ENCODE results near the gene WNT8B. TPM values are rescaled to one million over a fixed set of nuclear protein-coding genes. Genes with fewer than 3 reads are reported as not detected.
A peak's percentile ranks its signal among the peaks of the same experiment; 100 is the strongest.

The WNT8B gene
- total and polyA plus RNA-seq, 4 donors, result 0.06 to 0.44 (median 0.21) TPM

DNA sequence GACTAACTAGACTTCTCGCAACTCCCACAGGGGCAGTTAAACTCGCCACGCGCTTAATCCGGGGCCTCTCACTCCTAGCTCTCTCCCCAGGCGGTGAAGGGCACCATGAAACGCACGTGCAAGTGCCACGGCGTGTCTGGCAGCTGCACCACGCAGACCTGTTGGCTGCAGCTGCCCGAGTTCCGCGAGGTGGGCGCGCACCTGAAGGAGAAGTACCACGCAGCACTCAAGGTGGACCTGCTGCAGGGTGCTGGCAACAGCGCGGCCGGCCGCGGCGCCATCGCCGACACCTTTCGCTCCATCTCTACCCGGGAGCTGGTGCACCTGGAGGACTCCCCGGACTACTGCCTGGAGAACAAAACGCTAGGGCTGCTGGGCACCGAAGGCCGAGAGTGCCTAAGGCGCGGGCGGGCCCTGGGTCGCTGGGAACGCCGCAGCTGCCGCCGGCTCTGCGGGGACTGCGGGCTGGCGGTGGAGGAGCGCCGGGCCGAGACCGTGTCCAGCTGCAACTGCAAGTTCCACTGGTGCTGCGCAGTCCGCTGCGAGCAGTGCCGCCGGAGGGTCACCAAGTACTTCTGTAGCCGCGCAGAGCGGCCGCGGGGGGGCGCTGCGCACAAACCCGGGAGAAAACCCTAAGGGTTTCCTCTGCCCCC is 19.5 kb downstream of the WNT8B start:
- no peak overlapping the region for H3K27ac ChIP-seq (ENCODE audit: low read depth, low read length)
- no peaks in the 10 kb centered on the region for H3K9me3 ChIP-seq (ENCODE audit: control insufficient read depth, insufficient read depth, low read length)
- peaks cover 11% of the 10 kb centered on the region for H3K36me3 ChIP-seq (ENCODE audit: control insufficient read depth, insufficient read depth, low read length)
- peaks cover 22% of the 10 kb centered on the region for H3K4me1 ChIP-seq (ENCODE audit: control insufficient read depth, insufficient read depth, low read length)
- WGBS (ENCODE audit: insufficient coverage), result under 1% methylated on average over 57 of the region's 59 CpGs
- peaks cover 35% of the 10 kb centered on the region for H3K27me3 ChIP-seq (ENCODE audit: control insufficient read depth, insufficient read depth, low read length)
- peak; percentile 21 to 85 (median 52) for DNase-seq (ENCODE audit: low read depth in 4 of 6, low spot score in 6 of 6)
- H3K4me3 ChIP-seq (ENCODE audit: low read depth, low read length), result peak overlapping the region; percentile 33

DNA sequence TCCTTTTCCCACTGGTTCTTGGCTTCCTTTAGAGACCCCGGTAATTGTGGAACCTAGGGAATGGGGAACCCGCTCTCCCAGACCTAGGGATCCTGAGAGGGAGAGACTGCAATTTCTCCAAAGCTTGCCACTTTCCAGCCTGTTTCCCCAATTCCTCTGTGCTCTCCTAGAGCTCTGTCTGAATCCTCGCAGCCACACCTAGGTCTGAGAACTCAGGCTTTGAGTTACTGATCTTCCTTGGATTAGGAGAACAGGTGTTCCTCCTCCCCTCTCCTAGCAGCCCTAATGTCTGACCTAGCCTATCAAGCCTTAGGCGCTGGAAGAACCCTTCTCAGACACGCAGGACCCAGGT is 20.0 kb downstream of the WNT8B start:
- Histone ChIP-seq H3K27me3 (ENCODE audit: control insufficient read depth, insufficient read depth, low read length) (peaks cover 35% of the 10 kb centered on the region), H3K4me3 (ENCODE audit: low read depth, low read length) (no peak overlapping the region)

DNA sequence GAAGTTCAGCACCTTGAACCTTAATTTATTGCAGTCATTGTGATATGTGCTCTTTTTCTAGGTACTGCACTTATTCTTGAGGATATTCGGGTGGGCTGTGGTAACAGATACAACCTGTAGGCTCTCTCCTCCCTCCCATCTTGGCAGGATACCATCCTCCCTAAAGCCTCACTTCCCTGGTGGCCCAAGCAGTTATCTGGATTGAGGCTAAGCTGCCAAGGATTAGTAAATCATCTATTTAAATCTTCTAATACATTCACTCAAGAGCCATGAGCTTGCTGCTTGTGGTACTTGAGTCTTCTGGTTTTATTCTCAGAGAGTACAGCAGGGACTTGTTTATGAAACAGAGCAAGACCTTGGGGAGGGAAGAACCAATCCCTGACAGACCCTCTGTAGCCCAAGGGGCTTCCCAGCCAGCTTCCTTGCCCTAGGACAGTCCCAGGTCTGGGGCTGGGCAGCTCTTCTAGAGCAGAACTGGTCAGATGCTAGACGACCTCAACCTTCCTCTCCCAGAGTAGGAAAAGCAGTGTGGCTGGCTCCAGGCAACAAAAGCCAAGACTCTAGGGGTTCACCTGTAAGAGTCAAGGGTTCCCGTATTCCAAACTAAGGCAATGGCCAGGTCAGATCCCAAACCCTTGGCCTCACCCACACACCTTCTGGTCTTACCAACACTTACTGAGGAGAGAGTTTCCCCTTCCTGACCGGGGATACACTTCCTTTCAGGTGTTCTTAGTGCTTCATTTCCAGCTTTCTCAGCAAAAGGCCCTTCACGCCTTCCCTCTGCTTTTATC is 21.3 kb downstream of the WNT8B start:
- Histone ChIP-seq H3K36me3 (ENCODE audit: control insufficient read depth, insufficient read depth, low read length) (peaks cover 28% of the 10 kb centered on the region), H3K27ac (ENCODE audit: low read depth, low read length) (no peak overlapping the region), H3K4me1 (ENCODE audit: control insufficient read depth, insufficient read depth, low read length) (peaks cover 22% of the 10 kb centered on the region), H3K9me3 (ENCODE audit: control insufficient read depth, insufficient read depth, low read length) (no peaks in the 10 kb centered on the region), H3K4me3 (ENCODE audit: low read depth, low read length) (no peak overlapping the region), H3K27me3 (ENCODE audit: control insufficient read depth, insufficient read depth, low read length) (peaks cover 34% of the 10 kb centered on the region)
- DNase-seq (ENCODE audit: low read depth in 4 of 6, low spot score in 6 of 6), result no peak
- WGBS (ENCODE audit: insufficient coverage), result 85% methylated on average over 4 of the region's 5 CpGs

More for the DNA sequence above, 20.0 kb downstream of the WNT8B start:
- DNase-seq (ENCODE audit: low read depth in 4 of 6, low spot score in 6 of 6), result no peak
- WGBS (ENCODE audit: insufficient coverage), result 36% methylated on average over 5 of the region's 5 CpGs
- Histone ChIP-seq H3K27ac (ENCODE audit: low read depth, low read length) (no peak overlapping the region), H3K4me1 (ENCODE audit: control insufficient read depth, insufficient read depth, low read length) (peaks cover 22% of the 10 kb centered on the region), H3K36me3 (ENCODE audit: control insufficient read depth, insufficient read depth, low read length) (peaks cover 16% of the 10 kb centered on the region), H3K9me3 (ENCODE audit: control insufficient read depth, insufficient read depth, low read length) (no peaks in the 10 kb centered on the region)

DNA sequence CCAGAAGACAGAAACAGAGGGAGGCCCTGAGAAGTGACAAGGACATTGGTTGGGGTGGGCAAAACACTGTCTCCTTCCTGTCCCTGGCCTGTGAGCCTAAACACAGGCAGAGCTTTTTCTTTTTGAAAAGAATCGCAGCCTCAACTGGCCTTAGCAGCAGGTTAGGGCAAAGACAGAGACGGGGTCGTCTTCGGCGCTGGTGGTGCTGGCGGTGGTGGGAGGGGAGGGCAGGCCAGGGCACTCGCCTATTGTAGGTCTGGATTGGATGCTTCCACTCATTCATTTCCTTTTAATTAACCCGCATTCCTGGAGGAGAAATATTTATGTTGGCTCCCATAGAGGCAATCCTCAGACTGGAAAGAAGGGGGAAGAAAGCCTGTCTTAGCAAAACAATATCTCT is 22.6 kb downstream of the WNT8B start:
- no peak overlapping the region for H3K4me3 ChIP-seq (ENCODE audit: low read depth, low read length)
- no peaks in the 10 kb centered on the region for H3K9me3 ChIP-seq (ENCODE audit: control insufficient read depth, insufficient read depth, low read length)
- H3K4me1 ChIP-seq (ENCODE audit: control insufficient read depth, insufficient read depth, low read length), result peaks cover 22% of the 10 kb centered on the region
- peaks cover 22% of the 10 kb centered on the region for H3K27me3 ChIP-seq (ENCODE audit: control insufficient read depth, insufficient read depth, low read length)
- peaks cover 39% of the 10 kb centered on the region for H3K36me3 ChIP-seq (ENCODE audit: control insufficient read depth, insufficient read depth, low read length)
- WGBS (ENCODE audit: insufficient coverage), result no CpG with 5 or more reads among the region's 8 CpGs
- H3K27ac ChIP-seq (ENCODE audit: low read depth, low read length), result no peak overlapping the region
- peak in 1 of 6 donors; percentile 6 for DNase-seq (ENCODE audit: low read depth in 4 of 6, low spot score in 6 of 6)

DNA sequence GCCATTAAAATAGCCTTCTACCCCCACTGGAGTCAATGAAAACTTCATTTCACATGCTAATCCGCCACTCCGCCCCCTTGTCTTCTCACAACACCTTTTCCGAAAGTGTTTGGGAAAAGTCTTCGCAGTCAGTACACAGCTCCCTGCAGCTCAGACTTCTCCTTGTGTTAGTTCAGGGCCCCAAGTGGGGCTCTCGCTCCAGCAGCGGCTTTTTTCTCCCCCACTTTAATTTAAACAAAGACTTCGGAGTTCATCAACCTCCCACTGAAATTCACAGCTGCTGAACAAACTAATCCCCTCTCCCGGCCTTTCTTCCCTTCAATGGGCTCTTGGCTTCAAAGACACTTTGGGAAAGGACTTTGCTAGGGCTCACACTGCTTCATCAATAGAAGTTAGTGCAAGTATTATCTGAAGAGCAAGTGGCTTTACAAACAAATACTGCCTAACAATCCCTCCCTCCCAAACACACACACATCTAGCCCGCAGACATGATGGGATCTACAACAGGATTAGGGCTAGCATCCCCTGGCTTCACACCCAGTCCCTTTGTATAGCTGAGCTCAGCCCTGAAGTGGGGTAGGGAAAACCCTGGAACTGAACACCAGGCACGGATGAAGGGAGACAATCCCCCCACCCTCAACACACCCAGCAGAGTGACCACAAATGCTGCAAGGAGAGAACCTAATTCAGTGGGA is 23.1 kb downstream of the WNT8B start:
- WGBS (ENCODE audit: insufficient coverage), result 39% methylated on average over 8 of the region's 10 CpGs
- Histone ChIP-seq H3K4me1 (ENCODE audit: control insufficient read depth, insufficient read depth, low read length) (peaks cover 22% of the 10 kb centered on the region), H3K27me3 (ENCODE audit: control insufficient read depth, insufficient read depth, low read length) (peaks cover 16% of the 10 kb centered on the region), H3K27ac (ENCODE audit: low read depth, low read length) (no peak overlapping the region), H3K4me3 (ENCODE audit: low read depth, low read length) (no peak overlapping the region), H3K36me3 (ENCODE audit: control insufficient read depth, insufficient read depth, low read length) (peaks cover 39% of the 10 kb centered on the region), H3K9me3 (ENCODE audit: control insufficient read depth, insufficient read depth, low read length) (no peaks in the 10 kb centered on the region)
- peak in 2 of 6 donors; percentile 25 to 45 for DNase-seq (ENCODE audit: low read depth in 4 of 6, low spot score in 6 of 6)

DNA sequence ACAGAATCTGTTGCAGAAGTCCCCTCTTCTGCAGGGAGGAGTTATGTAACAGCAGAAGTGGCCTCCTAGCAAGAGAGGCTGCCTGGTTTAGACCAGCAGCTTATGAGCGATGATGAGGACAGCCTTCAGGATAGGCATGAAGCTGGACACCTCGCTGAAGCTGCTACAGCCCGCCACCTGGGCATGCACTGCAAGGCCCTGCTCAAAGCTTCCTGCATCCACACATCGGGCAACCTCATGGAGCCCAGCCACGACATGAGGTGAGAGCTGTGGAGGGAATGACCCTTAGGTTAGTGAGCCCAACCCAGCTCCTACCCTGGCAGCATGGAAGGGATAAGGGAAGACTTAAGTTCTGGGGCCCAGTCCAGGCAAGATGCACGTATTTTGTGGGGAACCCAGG is 24.7 kb downstream of the WNT8B start:
- Histone ChIP-seq H3K9me3 (ENCODE audit: control insufficient read depth, insufficient read depth, low read length) (no peaks in the 10 kb centered on the region), H3K4me3 (ENCODE audit: low read depth, low read length) (no peak overlapping the region), H3K27me3 (ENCODE audit: control insufficient read depth, insufficient read depth, low read length) (peaks cover 7% of the 10 kb centered on the region), H3K27ac (ENCODE audit: low read depth, low read length) (no peak overlapping the region), H3K36me3 (ENCODE audit: control insufficient read depth, insufficient read depth, low read length) (peaks cover 39% of the 10 kb centered on the region), H3K4me1 (ENCODE audit: control insufficient read depth, insufficient read depth, low read length) (peaks cover 10% of the 10 kb centered on the region)
- no peak for DNase-seq (ENCODE audit: low read depth in 4 of 6, low spot score in 6 of 6)
- WGBS (ENCODE audit: insufficient coverage), result 99% methylated on average over 6 of the region's 6 CpGs

DNA sequence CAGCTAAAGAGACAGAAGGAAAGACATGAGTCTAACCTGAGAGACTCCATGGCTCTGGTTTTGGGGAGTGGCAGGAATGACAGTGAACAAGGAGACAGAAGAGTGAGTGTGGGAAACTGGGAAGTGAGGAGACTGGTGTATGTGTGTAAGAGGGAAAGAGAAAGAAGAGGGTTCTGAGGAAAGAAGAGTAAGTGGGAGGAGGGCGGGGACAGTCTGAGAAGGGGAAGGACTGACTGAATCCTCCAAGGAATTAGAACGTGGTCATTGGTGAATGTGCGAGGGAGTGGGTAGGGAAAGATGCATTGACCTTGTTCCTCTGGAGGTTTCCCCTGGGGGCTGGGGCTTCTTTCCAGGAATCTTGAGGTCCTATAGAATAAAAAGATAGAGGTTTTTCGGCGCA is 26.6 kb downstream of the WNT8B start:
- peaks cover 3% of the 10 kb centered on the region for H3K4me1 ChIP-seq (ENCODE audit: control insufficient read depth, insufficient read depth, low read length)
- H3K27me3 ChIP-seq (ENCODE audit: control insufficient read depth, insufficient read depth, low read length), result no peaks in the 10 kb centered on the region
- H3K27ac ChIP-seq (ENCODE audit: low read depth, low read length), result no peak overlapping the region
- H3K9me3 ChIP-seq (ENCODE audit: control insufficient read depth, insufficient read depth, low read length), result no peaks in the 10 kb centered on the region
- 90% methylated on average over 3 of the region's 5 CpGs for WGBS (ENCODE audit: insufficient coverage)
- DNase-seq (ENCODE audit: low read depth in 4 of 6, low spot score in 6 of 6), result no peak
- peaks cover 45% of the 10 kb centered on the region for H3K36me3 ChIP-seq (ENCODE audit: control insufficient read depth, insufficient read depth, low read length)
- no peak overlapping the region for H3K4me3 ChIP-seq (ENCODE audit: low read depth, low read length)

DNA sequence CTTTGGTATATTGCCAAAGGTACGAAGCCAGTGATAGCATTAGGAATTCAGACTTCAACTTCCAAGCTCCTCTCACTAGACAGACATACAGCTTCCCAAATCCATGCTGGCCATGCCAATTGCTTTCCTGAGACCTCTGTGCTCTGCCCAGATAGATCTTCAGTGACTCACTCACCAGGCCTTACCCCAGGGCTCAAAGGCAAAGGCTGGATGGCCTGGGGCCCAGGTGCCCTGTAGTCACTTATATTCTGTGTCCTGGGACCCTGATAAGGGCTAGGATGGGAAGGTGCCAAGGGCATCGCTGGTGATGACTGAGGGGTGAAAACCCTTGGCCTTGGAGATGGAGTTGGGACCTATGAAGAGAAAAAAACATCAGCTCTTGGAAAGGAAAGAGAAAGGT is 27.7 kb downstream of the WNT8B start:
- peaks cover 41% of the 10 kb centered on the region for H3K36me3 ChIP-seq (ENCODE audit: control insufficient read depth, insufficient read depth, low read length)
- 100% methylated on average over 2 of the region's 2 CpGs for WGBS (ENCODE audit: insufficient coverage)
- no peaks in the 10 kb centered on the region for H3K9me3 ChIP-seq (ENCODE audit: control insufficient read depth, insufficient read depth, low read length)
- H3K27ac ChIP-seq (ENCODE audit: low read depth, low read length), result no peak overlapping the region
- H3K4me1 ChIP-seq (ENCODE audit: control insufficient read depth, insufficient read depth, low read length), result peaks cover 3% of the 10 kb centered on the region
- H3K4me3 ChIP-seq (ENCODE audit: low read depth, low read length), result no peak overlapping the region
- DNase-seq (ENCODE audit: low read depth in 4 of 6, low spot score in 6 of 6), result no peak
- H3K27me3 ChIP-seq (ENCODE audit: control insufficient read depth, insufficient read depth, low read length), result no peaks in the 10 kb centered on the region

DNA sequence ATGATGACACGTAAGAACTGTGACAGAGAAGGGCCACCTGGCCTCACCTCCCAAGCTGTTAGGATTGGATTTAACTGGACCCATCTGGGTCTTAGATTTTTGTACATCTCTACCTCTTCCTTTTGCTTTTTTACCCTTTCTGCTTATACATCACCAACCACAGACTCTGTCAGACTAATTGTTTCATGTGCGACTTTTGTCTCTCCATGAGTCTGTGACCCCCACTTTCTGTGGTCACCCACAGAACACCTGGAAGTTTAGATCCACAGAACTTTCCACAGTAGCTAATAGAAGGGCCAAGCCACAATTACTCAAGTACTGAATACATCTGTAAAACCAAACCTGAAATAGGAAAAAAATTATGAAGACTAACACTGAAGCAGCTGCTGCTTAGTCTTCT is 33.8 kb downstream of the WNT8B start:
- DNase-seq (ENCODE audit: low read depth in 4 of 6, low spot score in 6 of 6), result no peak
- H3K36me3 ChIP-seq (ENCODE audit: control insufficient read depth, insufficient read depth, low read length), result peaks cover 42% of the 10 kb centered on the region
- no peak overlapping the region for H3K4me3 ChIP-seq (ENCODE audit: low read depth, low read length)
- no peaks in the 10 kb centered on the region for H3K27me3 ChIP-seq (ENCODE audit: control insufficient read depth, insufficient read depth, low read length)
- WGBS (ENCODE audit: insufficient coverage), result 84% methylated on average over 2 of the region's 2 CpGs
- no peak overlapping the region for H3K27ac ChIP-seq (ENCODE audit: low read depth, low read length)
- H3K9me3 ChIP-seq (ENCODE audit: control insufficient read depth, insufficient read depth, low read length), result no peaks in the 10 kb centered on the region
- no peaks in the 10 kb centered on the region for H3K4me1 ChIP-seq (ENCODE audit: control insufficient read depth, insufficient read depth, low read length)
